Cardiac septum (tissue), 1 donor: ENCODE measurements around the gene THSD1. TPM values are rescaled to one million over a fixed set of nuclear protein-coding genes. Genes with fewer than 3 reads are reported as not detected.
"Not testable (repeated sequence)": the region's sequence is repeated elsewhere in the genome, so short reads cannot be mapped to it uniquely, and the experiment has no call there.

Source experiments
- DNase-seq: peaks from one replicate; pipeline ENCODE4 v3.0.0-alpha.2; 2020; ENCODE audit warnings: low spot score
- intact Hi-C: fragments of 100-400 bp; cut with DNase I; formaldehyde crosslinking; loops from one replicate; pipeline ENCODE4 v1.14.0; 2022
- total RNA-seq: library from RNA; stranded (reverse); fragmentation: NEBNext Ultra II Directional; extraction: Animal tissue kit (Norgen Biotek cat#: 25700); gene quantifications from one replicate; pipeline ENCODE4 v1.2.1, GENCODE V29; 2021
- donor health status: DM: no; HTN: no; CAD: no.

Gene THSD1
- total RNA-seq, 1 donor from 2014 or later = 6.8 TPM

DNA sequence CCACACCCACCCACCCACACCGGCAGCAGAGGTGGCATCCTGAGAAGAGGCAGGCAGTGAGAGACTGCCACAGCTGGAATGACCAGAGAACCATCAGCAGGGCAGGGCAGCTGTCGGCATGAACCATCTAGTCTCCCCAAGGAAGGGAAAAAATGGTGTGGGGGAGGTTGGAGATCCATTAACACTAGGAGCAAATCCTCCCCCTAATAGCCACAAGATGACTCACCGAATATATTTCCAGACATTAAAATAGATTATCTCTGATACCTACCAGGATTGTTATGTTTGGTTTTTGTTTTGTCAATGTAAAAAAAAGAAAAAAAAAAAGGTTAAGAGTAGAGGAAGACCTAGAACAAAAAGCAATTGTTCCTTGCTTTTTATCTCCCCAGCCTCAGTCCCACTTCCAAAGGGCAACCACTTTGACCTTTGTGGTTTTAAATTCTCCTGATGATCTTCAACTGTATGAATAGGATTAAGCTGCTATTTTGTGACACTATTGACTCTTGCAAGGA, 34.2 kb downstream of the THSD1 start:
- no peak for DNase-seq
- intact Hi-C loops = no loop called here

- intact Hi-C loops = no loop called here
- no peak for DNase-seq
Observed at GRCh38 chr13:52366291-52366690, 39.7 kb downstream of the THSD1 start.

GRCh38 chr13:52362169-52362887, 43.6 kb downstream of the THSD1 start:
- intact Hi-C loops, DNase-seq: not testable (repeated sequence)

GRCh38 chr13:52361225-52361624, 44.7 kb downstream of the THSD1 start:
- no peak for DNase-seq
- intact Hi-C loops = no loop called here

- intact Hi-C loops = no loop called here
- no peak for DNase-seq
Observed at GRCh38 chr13:52359534-52359933, 46.4 kb downstream of the THSD1 start.

DNA sequence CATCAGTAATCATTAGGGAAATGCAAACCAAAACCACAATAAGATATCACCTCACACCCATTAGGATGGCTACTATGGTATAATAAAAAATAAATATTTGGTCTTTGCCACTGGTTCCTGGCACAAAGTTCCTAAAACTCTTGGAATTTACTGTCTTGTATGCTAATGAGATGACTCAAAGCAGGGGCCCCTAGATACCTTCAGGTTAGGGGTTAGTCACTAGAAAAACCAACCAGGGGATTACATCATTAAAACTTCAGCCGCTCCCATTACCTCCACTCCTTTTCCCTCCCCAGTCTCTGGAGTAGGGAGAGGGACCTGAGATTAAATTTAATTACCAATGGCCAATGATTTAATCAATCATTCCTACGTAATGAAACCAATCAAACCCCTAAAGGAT, 49.6 kb downstream of the THSD1 start:
- intact Hi-C loops = no loop called here

DNA sequence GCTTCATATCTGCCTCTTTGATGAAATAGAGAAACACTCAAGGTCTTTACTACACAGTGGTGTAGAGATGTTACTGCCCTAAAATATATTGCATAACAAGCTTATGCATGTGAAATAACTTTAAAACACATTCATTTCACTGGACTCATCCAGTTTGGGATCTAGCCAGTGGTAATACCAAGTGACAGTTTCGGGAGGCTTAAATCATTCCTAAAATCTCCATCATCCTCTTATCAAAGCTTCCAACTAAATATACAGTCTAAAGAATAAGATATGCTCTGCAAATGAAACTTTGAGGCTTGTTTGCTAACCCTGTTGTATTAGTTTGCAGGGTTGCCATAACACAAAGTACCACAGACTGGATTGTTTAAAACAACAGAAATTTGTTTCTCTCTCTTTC, 52.8 kb downstream of the THSD1 start:
- DNase-seq = no peak
- intact Hi-C loops = no loop called here

More for the DNA sequence above, 49.6 kb downstream of the THSD1 start:
- no peak for DNase-seq

DNA sequence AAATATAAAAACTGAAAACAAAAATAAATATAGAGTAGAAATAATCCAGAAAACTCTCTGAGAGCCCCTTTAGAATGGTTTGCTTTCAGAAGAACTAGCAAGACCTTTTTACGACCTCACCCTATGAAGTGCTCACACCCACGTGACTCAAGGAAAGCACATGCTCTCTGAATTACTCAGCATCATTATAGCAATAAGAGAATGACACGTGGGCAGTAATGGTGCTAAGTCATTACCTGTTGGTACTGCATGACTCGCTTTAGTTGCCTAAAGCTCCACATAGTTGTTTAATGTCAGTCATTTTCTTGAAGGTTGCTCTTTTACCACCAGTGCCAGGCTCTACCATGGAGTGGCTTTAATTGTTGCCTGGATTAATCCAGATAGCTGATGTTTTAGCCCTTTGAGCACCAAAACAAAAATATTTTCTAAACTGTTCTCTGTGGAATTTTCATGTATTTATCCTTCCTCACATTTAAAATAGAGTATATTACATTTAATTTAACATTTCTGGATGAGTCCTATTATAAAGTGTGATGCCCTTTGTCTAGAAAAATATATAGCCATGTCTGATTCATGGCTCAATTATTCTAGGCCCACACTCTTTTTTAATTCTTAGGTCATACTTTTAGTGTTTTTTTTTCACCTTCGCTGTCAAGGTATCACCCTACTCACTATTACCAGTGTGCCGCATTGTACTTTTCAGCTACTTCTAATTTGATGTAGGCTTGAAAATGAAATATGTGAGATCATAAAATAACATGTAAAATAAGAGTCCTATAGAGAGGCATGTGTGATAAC, 56.8 kb downstream of the THSD1 start:
- intact Hi-C loops = no loop called here
- DNase-seq = no peak

DNA sequence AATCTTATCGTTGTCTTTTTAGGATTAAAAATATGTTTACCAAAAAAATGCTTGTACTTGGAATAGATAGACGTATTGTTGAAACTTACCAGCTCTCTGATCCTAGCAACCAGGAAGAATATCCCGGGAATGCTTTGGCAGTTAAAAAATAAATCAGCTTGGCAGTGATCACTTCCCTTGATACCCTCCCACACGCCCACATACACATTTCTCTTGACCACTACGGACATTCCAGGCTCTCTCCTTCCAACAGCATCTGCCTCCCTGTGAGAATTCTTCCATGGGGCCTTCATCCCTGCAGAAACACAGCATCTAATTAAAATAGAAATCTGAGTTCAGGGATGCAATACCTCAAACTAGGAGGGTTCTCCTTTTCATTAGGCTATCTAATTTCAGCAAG, 57.9 kb downstream of the THSD1 start:
- intact Hi-C loops = no loop called here

GRCh38 chr13:52345631-52346251, 60.2 kb downstream of the THSD1 start:
- intact Hi-C loops = no loop called here
- no peak for DNase-seq

More for the DNA sequence above, 57.9 kb downstream of the THSD1 start:
- DNase-seq = no peak

GRCh38 chr13:52345048-52345447, 60.9 kb downstream of the THSD1 start:
- intact Hi-C loops = no loop called here
- no peak for DNase-seq

- intact Hi-C loops = no loop called here
- DNase-seq = no peak
Observed at GRCh38 chr13:52344108-52344507, 61.9 kb downstream of the THSD1 start.

GRCh38 chr13:52342203-52342602, 63.8 kb downstream of the THSD1 start:
- intact Hi-C loops, DNase-seq: not testable (repeated sequence)

GRCh38 chr13:52337828-52338455, 68.0 kb downstream of the THSD1 start:
- intact Hi-C loops = not testable (repeated sequence)

GRCh38 chr13:52334107-52334506, 71.9 kb downstream of the THSD1 start:
- DNase-seq, intact Hi-C loops: not testable (repeated sequence)

More at GRCh38 chr13:52337828-52338455, 68.0 kb downstream of the THSD1 start:
- DNase-seq = not testable (repeated sequence)

DNA sequence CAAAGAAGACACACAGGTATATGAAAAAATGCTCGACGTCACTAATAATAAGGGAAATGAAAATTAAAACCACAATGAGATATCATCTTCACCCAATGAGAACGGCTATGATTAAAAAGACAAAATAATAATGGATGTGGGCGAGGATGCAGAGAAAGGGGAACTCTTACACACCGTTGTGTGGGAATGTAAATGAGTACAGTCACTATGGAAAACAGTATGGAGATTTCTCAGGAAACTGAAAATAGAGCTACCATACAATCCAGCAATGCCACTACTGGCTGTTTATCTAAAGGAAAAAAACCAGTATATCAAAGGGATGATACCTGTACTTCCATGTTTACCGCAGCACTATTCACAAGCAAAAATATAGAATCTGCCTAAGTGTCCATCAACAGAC, 74.1 kb downstream of the THSD1 start:
- DNase-seq, intact Hi-C loops: not testable (repeated sequence)
